HT1080 (cell line): ENCODE measurements around the gene ZNF512B. TPM values are rescaled to one million over a fixed set of nuclear protein-coding genes. Genes with fewer than 3 reads are reported as not detected.
A peak's percentile ranks its signal among the peaks of the same experiment; 100 is the strongest.
"Not testable (repeated sequence)": the region's sequence is repeated elsewhere in the genome, so short reads cannot be mapped to it uniquely, and the experiment has no call there.

ENCODE experiments used
- DNase-seq: peaks from one replicate; pipeline ENCODE4 v3.0.0-alpha.2; 2015; ENCODE audit warnings: low read depth
- total RNA-seq: library from RNA; depleted of rRNA; stranded (reverse); fragments of >200 nt; shearing (Covaris generic); gene quantifications from 2 replicates; pipeline ENCODE4 v1.2.3, GENCODE V29; 2014

ZNF512B gene
- total RNA-seq, 1 experiment from 2014 or later, result 18.7 TPM

DNA sequence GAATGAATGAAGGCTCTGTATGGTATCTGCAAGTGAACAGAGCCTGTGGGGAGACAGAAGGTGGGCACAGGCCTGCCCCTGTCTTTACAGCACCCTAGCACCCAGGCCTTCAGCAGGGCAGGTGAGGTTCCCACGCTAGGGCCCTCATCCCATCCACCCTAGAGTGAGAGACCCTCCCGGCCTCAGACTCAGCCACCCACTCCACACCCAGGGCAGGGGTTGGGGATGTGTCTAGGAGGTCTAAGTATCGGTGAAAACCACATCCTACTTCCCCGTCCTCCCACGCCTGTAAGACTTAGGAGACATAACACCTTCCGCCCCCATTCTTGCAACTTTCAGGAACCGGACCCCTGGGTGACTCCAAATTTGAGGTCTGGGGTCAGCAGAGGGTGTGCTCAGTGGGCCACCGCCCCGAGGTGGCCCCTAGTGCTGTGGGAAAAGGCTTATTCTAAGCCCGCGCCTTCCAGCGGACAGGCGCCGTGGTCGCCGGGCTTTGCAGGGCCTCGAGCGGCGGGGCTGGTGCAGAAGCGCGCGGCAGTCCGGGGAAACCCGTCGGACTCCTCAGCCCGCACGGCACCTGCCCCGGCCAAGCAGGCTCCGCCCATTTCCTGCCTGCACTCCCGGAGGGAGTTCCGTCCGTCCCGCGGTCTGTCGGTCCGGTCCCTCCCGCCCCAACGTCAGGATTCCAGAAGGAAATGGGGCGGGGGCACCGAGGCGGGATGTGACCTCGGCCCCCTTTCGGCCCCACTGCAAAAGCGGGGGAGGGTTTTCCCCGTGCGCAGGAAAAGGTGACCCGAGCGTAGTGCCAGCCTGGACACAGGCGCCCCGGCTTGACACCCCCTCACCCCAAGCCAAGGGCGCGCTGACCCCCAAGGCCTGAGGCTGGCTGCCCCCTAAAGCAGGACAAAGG is 8.8 kb upstream of the ZNF512B start:
- peak; percentile 57 for DNase-seq

DNA sequence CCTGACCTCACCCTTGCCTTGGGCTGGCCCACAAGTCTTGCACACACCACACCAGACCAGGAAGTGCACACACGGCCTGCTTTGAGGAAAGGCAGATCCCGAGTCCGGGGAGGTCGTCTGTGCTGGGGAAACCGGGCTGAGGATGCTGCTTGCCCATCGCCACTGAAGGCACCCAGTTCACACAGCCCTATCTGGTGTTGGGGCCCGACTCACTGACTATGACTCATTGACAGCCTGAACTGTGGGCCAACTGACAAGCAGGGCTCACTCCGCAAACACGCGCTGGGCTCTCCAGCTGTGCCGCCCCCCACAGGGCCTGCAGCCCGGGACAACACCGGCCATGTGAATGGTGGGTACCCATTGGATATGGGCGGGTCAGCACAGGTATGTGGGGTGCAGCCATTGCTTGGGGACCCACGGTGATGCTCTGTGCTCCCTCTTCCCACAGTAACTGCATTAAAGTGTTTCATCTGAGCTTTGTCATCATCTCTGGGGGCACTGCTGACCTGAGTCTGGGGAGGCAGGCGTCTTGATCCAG is 8.1 kb upstream of the ZNF512B start:
- peak; percentile 85 for DNase-seq

DNA sequence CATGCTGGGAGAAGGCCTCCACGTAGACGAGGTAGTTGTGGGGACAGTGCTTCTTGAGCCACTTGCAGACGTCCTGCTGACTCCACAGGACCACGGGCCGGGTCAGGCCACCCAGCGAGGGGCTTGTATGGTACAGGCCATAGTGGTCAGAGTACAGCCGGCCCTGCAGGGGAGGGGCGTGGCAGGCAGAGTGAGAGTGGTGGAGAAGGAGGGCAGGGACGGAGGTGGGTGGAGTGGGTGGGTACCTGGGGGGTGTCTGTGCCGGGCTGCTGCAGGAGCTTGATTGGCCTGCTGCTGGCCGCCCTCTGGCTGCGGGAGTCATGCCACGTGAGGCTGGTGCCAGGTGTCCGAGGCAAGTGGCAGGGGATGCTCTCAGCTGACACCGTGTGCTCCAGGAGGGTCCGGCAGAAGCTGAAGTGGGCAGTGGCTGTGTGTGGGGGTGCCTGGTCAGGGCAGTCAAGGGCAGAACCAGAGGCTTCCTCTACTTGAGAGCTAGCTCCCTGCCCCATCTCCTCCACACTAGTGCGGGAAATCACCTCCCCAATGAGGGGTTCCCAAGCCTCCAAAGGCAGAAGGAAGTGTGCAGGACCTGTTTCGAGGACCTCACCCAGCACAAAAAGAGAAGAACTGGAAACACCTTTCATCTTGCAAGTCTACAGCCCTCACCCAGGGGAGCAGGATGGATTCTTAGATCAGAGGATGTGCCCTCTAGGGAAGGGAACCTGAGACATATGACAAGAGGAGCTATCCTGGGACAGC is 7.4 kb upstream of the ZNF512B start:
- no peak for DNase-seq

- DNase-seq, result not testable (repeated sequence)
Measured at GRCh38 chr20:63976511-63976910, 6.8 kb upstream of the ZNF512B start.

- no peak for DNase-seq
Measured at GRCh38 chr20:63974402-63975200, 4.9 kb upstream of the ZNF512B start.

DNA sequence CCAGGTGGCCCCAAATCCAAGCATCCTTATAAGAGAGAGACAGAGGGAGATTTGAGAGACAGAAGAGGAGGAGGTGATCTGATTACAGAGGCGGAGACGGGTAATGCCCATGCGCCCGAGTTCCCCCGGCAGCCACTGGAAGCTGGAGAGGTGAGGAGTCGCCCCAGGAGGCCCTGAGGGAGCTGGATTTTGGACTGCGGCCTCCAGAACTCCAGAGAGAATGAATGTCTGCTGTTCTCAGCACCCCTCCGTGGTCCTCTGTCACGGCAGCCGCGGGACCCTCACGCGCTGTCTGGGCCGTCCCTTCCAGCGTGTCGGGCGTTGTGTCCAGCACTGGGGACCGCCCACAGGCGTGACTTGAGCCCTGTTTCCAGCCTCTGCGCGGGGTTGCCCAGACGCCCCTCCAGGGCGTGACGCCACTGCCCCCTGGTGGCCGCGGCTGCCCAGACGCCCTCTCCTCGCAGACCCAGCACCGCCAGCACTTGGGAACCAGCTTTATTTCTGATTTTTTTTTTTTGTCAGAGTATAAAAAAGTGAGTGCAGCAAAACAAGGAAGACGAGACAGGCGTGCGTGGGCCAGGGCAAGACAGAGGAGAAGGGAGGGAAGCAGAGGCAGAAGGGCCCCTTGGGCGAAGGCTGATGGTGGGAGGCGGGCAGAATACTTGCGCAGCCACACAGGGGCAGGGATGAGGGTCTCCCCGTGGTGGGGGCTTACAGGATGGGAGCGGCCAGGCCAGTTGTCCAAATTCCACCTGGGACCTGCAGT is 4.1 kb upstream of the ZNF512B start:
- DNase-seq, result peak; percentile 82

DNA sequence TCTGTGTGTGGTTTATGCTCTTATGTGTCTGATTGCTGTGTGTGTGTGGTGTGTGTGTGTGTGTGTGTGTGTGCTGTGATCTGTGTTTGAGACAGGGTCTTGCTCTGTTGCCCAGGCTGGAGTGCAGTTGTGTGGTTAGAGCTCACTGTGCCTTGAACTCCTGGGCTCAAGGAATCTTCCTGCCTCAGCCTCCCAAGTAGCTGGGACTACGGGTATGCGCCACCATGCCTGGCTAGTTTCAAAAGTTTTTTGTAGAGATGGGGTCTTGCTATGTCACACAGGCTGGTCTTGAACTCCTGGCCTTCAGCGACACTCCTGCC is 3.4 kb upstream of the ZNF512B start:
- no peak for DNase-seq

DNA sequence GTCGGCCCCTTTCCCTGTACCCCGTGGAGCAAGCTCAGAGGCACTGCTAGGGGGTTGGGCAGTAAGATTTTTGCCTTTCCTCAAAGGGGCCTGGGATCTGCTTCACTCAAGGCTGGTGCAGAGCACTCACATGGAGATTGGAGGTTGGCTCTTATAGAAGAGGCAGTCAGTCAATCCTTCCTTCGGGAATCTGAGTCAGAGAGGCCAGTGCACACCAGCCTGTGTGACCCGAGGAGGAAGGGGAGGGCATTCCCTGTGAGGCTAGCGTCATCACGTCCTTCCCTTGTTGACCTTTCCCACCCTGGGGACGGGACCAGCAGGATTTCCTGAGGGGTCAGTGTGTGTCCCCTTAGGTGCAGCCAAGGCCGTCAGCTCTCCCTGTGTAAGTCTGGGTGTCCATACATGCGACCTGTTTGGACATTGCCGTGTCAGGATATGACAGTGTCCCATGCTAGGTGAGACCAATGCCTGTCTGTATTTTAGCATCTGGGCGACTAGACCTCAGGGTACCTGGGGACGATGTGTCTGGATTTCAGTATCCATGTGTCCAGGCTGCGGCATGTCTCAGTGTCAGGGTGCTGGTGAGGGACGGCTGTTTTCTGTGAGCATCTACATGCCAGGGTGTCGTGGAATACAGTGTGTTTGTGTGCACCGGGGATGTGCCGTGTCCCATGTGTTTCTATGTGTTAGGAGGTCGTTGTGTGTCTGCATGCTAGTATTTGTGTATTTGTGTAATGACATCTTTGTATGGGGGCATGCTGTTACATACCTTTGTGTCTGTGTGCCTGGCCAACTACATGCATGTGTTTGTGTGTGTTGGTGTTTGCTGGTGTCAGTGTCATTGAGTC is 2.8 kb upstream of the ZNF512B start:
- peak; percentile 35 for DNase-seq

DNA sequence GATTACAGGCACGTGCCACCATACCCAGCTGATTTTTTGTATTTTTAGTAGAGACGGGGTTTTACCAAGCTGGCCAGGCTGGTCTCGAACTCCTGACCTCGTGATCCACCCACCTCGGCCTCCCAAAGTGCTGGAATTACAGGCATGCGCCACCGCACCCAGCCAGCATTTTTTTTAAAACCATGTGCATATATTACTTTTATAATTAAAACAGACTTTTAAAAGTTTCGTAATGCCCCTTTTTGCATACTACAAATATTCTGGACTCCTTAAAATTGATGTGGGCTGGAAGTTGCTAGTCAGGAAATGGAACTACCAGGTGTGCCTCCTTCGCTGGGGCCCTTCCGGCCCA is 2.2 kb upstream of the ZNF512B start:
- not testable (repeated sequence) for DNase-seq

DNA sequence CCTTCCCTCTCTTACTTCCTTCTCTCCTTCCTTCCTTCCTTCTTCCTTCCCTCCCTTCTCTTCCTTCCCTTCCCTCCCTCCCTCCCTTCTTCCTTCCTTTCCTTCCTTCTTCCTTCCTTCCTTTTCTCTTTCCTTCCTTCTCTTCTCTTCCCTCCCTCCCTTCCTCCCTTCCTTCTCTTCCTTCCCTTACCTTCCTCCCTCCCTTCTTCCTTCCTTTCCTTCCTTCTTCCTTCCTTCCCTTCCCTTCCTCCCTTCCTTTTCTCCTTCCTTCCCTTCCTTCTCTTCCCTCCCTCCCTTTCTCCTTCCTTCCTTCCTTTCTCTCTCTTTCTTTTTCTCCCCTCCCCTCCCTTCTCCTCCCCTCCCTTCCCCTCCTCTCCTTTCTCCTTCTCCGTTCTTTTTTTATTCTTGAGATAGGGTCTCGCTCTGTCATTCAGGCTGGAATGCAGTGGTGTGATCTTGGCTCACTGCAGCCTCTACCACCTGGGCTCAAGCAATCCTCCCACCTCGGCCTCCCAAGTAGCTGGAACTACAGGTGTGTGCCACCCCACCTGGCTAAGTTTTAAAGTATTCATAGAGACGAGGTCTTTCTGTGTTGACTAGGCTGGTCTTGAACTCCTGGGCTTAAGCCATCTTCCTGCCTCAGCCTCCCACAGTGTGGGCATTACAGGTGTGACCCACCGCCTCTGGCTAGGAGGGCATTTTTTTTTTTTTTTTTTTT is 1.1 kb upstream of the ZNF512B start:
- no peak for DNase-seq

DNA sequence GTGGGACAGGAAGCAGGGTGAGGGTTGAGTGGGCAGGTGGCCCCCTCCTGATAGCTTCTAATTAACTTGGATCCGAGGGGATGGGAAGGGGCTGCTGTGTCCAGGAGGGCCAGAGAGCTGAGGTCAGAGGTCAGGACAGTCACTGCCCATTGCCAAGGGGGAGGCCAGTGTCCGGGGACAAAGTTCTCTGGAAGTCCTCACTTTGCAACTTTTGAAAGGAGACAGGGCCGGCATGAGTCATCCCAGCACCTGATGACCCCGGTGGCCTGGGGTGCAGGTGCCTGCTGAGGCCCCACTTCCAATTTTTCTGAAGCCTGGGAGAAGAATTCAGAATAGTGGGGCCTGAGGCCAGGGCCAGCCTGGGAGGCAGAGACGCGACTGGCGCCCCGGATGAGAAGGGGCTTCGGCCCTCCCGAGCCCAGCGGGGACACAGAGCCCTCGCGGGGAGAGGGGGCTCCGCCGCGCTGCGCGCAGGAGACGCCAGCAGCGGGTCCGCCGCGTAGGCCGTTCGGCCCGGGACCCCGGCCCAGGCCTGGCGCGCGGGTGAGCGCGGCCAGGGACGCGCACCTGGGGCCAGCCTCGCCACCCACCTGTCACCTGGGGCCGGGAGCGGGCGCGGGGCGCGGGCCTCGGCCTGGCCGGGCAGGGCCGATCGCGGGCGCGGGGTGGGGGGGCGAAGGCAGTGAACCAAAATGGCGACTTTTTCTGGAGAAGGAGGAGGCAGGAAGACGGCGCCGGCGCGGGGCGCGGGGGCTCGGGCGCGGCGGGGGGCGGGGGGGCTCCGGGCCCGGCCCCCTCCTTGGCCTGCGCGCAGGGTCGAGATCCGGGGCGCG is 586 bp downstream of the ZNF512B start:
- DNase-seq, result no peak

GRCh38 chr20:63968136-63968927 is 1.4 kb downstream of the ZNF512B start:
- DNase-seq, result no peak

- no peak for DNase-seq
Measured at GRCh38 chr20:63967330-63968135, 2.2 kb downstream of the ZNF512B start.

DNA sequence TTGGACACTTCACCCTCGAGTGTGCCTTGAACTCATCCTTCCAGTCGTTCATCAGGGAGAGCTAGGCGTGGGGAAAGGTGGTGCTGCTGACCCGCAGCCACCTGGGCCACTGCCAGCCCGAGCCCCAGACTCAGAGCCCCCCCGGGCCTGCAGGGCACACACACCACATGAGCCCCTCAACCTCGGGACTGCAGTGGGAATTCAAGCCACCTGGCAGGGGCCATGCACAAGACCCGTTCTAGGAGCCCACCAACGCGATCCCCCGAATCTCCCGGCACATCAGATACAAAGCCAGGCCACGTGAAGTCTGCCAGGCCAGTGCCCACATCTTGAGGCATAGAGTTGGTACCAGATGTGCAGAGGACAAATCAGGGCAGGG is 2.8 kb downstream of the ZNF512B start:
- no peak for DNase-seq

- DNase-seq, result no peak
Measured at GRCh38 chr20:63966172-63966943, 3.4 kb downstream of the ZNF512B start.

GRCh38 chr20:63964412-63964811 is 5.3 kb downstream of the ZNF512B start:
- DNase-seq, result no peak
